ENCODE results near the gene ZNF235. TPM values are rescaled to one million over a fixed set of nuclear protein-coding genes. Genes with fewer than 3 reads are reported as not detected.
A peak's percentile ranks its signal among the peaks of the same experiment; 100 is the strongest.
"Not testable (repeated sequence)": the region's sequence is repeated elsewhere in the genome, so short reads cannot be mapped to it uniquely, and the experiment has no call there.

Gene ZNF235
- 1 to 10 TPM; 3.3 to 4.3 TPM for total RNA-seq
- long read RNA-seq, partial matches to known transcripts, result 0 of 3 reads
- long read RNA-seq, other reads (novel, unspliced or antisense), result 1 of 3 reads

DNA sequence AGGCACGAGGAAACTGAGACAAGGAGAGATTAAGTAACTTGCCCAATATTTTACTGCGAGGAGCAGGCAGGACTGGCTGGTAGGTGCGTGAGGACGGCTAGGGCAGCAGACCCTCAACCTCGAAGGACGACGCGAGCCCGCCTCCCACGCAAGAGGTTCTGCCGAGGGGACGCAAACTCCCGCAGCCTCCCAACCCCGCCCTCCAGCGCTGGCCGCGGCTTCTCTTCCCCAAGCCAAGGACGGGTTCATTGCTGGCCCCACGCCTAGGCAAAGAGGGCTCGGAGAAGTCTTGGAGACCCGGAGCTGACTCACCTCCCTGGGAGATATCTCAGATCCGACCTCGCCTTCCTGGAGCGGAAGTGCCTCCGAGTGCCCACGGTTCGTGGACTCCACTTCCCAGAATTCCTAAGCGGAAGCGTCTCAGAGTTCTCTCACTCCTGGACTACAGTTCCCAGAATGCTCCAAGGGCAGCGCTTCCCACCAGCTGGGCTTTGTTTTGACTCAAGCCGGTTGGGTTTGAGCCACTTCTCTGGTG lies at the start of gene ZNF235:
ZNF235 (minus strand) TSS at position 367 of the 535 bp plus-strand sequence. CDS start 1,621 bp downstream, outside the sequence.
- peak; percentile 100 for ATAC-seq
- peak; percentile 97 for DNase-seq
- intact Hi-C loops (cut with DNase I), result loop anchor here in 1 of 2 donors (5.0 kb wide), 1 partner anchor 192 kb away; the partner anchor contains the start of gene ZNF225

DNA sequence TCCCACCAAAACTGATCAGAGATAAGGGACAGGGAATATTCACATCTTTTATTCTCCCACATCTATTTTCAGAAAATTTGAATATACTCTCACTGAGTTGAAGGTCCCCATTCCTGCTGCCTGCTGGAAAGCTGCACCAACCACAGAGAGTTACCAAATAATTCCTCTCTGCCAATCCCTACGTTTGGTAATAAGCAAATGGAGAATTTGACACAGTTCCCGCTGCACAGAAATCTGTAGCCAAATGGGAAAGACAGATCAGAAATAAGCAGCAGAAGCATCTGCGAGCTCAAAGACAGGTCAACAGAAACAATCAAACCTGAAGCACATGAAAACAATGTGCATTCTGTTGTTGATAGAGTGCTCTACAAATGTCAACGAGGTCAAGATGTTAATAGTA lies 41.7 kb upstream of the ZNF235 start:
- ATAC-seq, result no peak
- no peak for DNase-seq
- intact Hi-C loops (cut with DNase I), result no loop called here

DNA sequence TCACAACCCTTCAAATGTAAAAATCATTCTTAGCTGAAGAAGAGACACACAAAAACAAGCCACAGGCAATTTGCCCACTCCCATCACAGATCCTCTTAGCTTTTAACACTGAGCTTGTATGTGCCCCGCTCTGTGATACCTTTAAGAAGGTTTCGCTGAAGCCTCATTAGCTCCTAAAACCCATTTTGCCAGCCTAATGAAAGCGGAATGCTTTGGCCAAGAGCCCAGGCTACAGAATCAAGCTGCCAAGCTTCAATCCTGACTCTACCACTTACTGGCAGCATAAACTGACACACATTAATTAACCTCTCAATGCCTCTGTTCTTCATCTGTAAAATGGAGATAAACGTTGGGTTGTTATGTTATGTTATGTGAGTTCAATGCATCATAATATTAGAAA lies 41.1 kb upstream of the ZNF235 start:
- intact Hi-C loops (cut with DNase I), result no loop called here
- ATAC-seq (peak; percentile 47 to 76), DNase-seq (peak; percentile 19)

DNA sequence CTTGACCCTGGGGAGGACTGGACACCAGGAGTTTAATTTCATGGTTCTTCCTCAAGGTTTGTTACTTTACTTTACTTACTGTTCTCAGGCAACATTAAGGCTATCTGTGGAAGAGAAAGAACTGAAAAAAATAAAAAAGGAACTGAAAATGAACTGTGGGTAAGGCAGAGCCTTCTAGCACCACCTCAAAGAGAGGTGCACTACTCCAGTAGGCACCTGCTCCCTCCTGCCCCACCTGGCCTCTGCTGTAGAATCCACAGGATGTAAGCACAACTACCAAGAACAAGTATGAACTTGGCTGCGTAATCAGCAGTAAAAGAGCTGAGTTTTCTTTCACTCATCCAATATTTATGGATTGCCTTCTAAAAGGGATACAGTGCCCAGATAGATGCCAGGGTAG lies 39.4 kb upstream of the ZNF235 start:
- ATAC-seq (no peak), DNase-seq (no peak)
- intact Hi-C loops (cut with DNase I), result no loop called here

DNA sequence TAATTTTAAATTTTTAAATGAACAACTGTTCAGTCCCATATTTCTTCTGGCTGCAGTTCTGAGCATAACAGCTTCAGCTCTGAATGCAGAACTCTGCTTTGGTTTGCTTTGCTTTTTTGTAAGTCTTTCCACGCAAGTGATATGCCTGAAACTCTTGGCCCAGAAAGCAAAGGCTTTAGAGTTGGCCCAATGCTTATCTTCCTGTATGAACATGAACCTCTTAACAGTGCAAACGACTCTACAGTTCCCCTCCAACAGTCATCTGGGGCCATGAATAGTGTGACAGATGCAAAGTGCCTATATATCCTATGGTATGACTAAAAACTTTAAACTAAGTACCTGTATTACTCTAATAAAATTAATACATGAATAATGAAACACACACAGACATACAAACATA lies 37.0 kb upstream of the ZNF235 start:
- ATAC-seq (no peak), DNase-seq (no peak)
- intact Hi-C loops (cut with DNase I), result no loop called here

DNA sequence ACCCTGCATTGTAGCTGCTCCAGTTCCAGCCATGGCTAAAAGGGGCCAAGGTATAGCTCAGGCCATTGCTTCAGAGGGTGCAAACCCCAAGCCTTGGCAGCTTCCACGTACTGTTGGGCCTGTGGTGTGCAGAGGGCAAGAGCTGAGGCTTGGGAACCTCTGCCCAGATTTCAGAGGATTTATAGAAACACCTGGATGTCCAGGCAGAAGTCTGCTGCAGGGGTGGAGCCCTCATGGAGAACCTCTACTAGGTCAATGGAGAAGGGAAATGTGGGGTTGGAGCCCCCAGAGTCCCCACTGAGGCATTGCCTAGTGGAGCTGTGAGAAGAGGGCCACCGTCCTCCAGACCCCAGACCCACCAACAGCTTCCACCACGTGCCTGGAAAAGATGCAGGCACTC lies 29.8 kb upstream of the ZNF235 start:
- intact Hi-C loops (cut with DNase I); DNase-seq; ATAC-seq: not testable (repeated sequence)

DNA sequence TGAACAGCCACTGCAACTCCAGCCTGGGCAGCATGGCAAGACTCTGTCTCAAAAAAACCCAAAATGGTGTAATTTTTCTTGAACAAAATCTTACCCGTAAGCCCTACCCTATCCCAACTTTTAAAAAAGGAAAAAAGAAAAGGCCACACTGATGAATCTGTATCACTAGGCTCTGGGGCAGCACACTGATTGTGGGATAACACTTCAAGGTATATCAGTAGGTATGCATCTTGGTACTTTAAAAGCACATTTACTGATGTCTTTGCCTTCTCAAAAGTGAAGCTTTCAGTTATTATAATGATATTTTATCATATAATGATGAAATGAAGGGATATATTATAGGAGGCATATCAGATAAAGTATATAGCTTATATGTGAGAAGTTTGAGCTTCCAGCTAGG lies 27.3 kb upstream of the ZNF235 start:
- no peak for ATAC-seq
- intact Hi-C loops (cut with DNase I), result no loop called here
- no peak for DNase-seq

DNA sequence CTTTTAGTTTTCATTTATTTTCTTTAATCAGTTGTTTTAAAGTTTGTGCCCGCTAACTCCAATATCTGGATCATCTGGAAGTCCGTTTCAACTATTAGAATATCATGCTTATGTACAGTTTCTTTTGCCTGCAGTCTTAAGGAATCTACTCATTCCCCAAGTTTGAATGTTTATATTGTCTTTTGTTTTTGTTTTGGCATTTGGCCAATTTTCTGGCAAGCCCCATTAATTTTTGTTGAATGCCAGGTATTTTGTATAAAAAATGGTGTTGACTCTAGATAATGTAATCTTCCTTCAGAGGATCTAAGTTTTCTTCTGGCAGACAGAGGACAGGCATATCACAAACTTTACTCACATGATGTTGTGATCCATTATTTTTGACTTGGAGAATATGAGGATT lies 11.1 kb upstream of the ZNF235 start:
- no peak for ATAC-seq
- intact Hi-C loops (cut with DNase I), result no loop called here
- DNase-seq, result no peak

DNA sequence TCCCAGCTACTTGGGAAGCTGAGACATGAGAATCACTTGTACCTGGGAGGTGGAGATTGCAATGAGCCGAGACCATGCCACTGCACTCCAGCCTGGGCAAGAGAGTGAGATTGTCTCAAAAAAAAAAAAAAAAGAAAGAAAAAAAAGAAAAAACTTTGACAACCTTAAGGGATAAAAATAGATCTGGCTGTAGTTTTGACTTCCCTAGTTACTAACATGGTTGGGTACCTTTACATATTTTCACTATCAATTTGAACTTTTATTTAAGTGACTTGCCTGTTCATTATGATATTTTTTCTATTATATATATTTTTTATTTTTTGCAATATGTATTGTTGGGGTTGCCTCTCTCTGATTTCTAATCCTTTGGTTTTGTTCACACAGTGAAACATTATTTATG lies 8.4 kb upstream of the ZNF235 start:
- ATAC-seq (no peak), DNase-seq (no peak)
- intact Hi-C loops (cut with DNase I), result no loop called here

DNA sequence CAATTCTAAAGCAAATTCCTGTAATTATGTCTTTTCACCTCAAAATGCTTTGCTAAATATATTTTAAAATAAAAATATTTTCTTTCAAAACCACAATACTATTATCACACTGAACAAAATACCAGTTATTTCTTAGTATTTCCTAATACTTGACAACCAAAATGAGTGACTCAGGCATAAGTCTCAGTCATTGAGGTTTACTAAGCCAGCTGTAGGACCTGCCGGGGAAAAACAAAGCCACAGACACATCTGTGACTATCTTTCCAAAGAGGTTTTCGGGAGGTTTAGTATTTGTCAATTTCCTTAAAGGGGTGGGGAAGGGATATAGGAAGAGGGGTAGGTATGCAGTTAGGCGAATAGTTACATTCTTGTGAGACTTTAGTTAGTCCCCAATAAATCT lies 3.2 kb upstream of the ZNF235 start:
- intact Hi-C loops (cut with DNase I), result loop anchor here in 1 of 2 donors (5.0 kb wide), 1 partner anchor 196 kb away; the partner anchor contains the start of gene ZNF225
- DNase-seq (no peak), ATAC-seq (no peak)

DNA sequence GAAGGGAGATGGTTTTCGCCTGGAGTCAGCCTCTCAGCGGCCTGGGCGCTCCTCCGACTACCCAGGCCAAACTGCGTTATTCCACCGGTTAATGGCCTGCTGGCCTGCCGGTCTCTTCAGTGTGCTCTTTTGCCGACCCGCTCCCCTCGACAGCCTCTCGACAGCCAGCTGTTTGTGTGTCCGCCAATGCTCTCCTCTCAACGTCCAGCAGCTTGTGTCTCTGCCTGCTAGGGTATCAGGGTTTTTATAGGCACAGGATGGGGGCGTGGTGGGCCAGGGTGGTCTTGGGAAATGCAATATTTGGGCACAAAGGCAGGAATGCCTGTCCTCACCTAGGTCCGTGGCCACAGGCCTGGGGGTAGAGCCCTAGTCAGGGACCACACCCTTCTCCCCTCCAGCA lies 1.5 kb upstream of the ZNF235 start:
- no peak for DNase-seq
- ATAC-seq, result no peak
- intact Hi-C loops (cut with DNase I), result loop anchor here in 1 of 2 donors (5.0 kb wide), 1 partner anchor 194 kb away; the partner anchor contains the start of gene ZNF225

DNA sequence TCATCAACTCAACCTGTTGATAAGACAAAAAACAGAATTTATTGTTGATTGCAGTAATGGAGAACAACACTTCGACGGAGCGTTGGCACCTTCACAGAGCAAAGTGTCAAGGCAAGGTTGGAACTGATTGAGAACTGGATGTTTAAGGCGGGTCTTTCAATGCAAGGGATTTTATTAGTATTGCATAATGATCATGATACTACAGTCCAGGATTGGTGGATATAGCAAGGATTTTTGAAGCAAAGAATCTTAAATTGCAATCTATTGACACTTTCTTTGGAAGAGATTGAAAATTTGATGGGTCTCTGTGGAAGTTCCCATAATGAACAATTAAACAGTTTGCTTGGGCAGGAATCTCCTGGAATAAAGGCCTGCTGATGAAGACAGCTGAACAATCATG lies 632 bp upstream of the ZNF235 start:
- intact Hi-C loops (cut with DNase I), result loop anchor here in 1 of 2 donors (5.0 kb wide), 1 partner anchor 193 kb away; the partner anchor contains the start of gene ZNF225
- ATAC-seq, result no peak
- no peak for DNase-seq

DNA sequence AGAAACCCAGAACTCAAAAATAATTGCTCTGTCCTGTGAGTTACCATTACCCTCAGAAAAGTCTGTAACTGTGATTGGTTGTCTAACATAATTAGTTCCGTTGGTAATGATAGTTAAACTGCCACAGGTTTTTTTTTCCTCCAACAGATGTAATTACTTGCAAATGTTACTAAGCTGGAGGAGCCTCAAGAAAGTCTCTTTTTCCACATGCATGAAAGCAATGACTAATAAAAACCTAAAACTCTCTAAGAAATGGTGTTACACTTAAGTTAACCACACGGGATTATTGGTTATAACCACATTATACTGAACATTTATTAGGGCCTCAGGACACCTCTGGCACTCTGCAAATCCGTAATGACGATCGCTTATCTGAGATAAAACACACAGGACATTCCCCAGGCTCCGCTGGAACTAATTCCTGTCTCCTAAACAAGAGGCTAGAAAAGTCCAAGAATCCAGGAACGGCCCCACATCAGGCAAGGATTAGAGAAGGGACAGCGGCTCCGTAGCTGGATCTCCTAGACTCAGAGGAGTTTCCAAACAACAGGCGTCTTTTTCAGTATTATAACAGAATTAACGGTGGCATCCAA lies 753 bp downstream of the ZNF235 start:
- intact Hi-C loops (cut with DNase I), result no loop called here
- ATAC-seq, result peak; percentile 31 to 33
- no peak for DNase-seq

DNA sequence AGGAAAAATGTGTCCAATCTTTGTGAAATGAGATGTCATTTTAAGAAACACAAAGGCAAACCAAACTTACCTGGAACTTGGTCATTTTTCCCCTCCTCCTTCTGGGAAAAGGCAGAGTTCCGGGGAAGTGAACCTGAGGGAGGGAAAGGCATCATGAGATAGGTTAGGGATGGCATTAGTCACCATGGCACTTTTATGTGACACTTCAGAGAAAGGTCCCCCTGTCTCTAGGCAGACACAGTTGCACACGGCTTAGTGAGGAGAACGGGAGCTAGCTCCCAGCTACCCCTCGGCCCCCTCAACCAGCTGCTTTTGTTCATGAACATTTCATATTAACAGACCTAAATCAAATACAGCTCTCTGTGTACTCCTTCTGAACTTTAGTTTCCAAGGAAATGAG lies 1.5 kb downstream of the ZNF235 start:
- ATAC-seq, result no peak
- DNase-seq, result no peak
- intact Hi-C loops (cut with DNase I), result no loop called here

DNA sequence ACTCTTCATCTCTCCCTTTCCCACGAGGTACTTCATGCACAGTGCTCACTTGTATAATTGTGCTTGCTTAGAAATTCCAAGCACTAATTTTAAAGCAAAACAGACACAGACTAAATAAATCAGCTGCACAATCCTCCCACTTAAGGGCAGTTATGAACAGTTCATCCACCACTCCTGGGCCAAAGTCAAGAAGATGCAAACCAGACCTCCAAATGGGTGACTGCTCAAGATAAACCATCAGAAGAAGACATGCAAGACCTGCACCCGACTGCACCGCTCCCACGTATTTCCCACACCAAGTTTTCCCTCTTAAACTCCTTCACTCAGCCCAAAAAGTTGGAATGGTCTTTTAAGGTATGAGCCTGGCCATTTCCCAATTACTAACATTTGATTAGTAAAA lies 19.9 kb downstream of the ZNF235 start:
- no peak for DNase-seq
- ATAC-seq, result no peak
- intact Hi-C loops (cut with DNase I), result no loop called here

DNA sequence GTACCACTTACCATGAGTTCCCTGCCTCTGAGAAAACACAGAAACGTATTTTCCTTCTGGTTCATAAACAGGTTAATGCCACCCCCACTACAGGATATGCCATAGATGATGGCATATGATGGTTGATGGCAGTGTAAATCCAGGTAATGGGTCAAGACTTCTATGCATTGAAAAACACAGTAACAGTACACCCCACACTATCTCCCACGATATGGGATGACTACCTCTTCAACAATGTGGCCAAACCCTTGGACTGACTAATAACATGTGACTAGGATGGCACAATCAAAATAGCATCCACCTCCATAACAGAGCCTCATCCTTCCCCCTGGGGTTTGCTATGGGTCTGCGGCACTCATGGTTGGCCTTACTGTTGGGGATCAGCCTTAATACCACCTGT lies 22.0 kb downstream of the ZNF235 start:
- intact Hi-C loops (cut with DNase I), result no loop called here

DNA sequence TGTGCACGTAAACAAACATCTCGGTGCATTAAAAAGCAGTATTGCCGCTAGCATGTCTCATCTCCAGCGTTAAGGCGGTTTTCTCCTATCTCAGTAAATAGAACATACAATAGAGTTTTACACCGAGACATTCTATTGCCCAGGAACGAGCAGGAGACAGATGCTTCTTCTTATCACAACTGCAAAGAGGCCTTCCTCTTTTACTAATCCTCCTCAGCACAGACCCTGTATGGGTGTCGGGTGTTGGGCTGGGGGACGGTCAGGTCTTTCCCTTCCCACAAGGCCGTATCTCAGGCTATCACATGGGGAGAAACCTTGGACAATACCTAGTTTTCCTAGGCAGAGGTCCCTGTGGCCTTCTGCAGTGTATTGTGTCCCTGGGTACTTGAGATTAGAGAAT lies 23.9 kb downstream of the ZNF235 start:
- intact Hi-C loops (cut with DNase I), result no loop called here
- ATAC-seq, result no peak
- no peak for DNase-seq

More for the DNA sequence above, 22.0 kb downstream of the ZNF235 start:
- no peak for DNase-seq
- no peak for ATAC-seq

DNA sequence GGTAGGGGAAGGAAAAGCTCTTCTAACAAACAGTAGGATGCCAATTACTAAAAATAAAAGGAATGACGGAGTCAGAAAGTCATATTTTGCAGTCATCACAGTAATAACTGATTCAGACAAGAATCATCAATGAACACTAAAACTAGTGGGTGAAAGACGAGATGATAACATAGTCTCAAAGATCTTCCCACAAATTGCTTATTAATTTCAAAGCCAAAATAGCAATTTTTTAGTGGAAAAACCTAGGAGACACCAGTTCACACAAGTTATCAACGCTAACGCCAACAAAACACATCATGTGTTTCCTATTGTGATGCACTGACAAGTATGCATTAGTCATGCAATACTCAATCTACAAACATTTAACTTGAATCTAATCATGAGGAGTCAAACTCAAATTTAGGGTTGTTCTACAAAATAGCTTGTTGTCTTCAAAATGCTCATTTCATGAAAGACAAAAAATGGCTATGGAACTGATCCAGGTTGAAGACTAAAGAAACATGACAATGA lies 26.6 kb downstream of the ZNF235 start:
- intact Hi-C loops (cut with DNase I), result no loop called here
- no peak for ATAC-seq

DNA sequence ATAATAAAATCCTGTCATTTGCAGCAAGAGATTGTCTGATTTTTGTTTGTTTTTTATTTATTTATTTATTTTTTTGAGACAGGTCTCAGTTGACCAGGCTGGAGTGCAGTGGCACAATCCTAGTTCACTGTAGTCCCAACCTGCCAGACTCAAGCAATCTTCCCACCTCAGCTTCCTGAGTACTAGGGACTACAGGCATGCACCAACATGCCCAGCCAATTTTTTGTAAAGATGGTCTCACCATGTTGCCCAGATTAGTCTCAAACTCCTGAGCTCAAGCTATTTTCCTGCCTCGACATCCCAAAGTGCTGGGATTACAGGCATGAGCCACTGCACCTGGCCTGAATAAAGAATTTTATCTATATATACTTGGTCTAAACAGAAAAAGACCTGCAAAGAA lies 27.5 kb downstream of the ZNF235 start:
- ATAC-seq, result no peak
- intact Hi-C loops (cut with DNase I), result no loop called here
- no peak for DNase-seq

More for the DNA sequence above, 26.6 kb downstream of the ZNF235 start:
- DNase-seq, result no peak

DNA sequence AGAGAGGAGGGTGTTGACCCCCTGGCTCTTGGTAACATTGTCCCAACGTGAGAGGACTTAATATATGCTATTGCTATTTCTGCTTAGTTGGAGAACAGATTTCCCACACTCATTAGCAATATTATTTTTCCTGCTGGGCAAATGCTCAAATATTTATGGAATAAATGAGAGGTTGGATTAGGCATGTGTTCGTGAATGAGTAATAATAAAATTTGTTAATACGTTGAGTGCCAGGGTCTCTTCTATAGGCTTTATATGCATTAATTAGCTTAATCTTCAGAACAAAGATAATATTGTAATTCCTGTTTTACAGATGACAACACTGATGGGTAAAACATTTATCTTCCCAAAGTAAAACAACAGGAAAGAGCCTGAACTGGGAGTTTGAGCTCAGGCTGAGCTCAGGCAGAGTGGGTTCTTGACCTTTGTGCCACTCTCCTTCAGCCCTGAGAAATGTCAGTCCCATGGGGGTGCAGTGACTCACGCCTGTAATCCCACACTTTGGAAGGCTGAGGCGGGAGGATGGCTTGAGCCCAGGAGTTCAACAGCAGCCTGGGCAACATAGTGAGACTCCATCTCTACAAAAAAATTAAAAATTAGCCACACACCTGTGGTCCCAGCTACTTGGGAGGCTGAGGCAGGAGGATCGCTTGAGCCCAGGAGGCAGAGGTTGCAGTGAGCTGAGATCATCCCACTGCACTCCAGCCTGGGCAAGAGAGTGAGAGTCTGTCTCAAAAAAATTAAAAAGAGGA lies 44.0 kb downstream of the ZNF235 start:
- intact Hi-C loops (cut with DNase I), result no loop called here
- ATAC-seq (no peak), DNase-seq (no peak)
